VCaP (cell line): ENCODE data around the gene GNAL.
"Not testable (repeated sequence)": the region's sequence is repeated elsewhere in the genome, so short reads cannot be mapped to it uniquely, and the experiment has no call there.

ENCODE experiments used
- H3K27ac ChIP-seq: fragments of 450-650 bp; 2 replicates; pipeline ENCODE4 v1.5.1; 2017
- TF ChIP-seq, protein P1 (sequence below): fragments of 450-650 bp; conservative IDR thresholded peaks from 2 replicates; pipeline ENCODE4 v1.5.1; 2017; ENCODE audit warnings: mild to moderate bottlenecking, moderate library complexity

The GNAL gene

DNA sequence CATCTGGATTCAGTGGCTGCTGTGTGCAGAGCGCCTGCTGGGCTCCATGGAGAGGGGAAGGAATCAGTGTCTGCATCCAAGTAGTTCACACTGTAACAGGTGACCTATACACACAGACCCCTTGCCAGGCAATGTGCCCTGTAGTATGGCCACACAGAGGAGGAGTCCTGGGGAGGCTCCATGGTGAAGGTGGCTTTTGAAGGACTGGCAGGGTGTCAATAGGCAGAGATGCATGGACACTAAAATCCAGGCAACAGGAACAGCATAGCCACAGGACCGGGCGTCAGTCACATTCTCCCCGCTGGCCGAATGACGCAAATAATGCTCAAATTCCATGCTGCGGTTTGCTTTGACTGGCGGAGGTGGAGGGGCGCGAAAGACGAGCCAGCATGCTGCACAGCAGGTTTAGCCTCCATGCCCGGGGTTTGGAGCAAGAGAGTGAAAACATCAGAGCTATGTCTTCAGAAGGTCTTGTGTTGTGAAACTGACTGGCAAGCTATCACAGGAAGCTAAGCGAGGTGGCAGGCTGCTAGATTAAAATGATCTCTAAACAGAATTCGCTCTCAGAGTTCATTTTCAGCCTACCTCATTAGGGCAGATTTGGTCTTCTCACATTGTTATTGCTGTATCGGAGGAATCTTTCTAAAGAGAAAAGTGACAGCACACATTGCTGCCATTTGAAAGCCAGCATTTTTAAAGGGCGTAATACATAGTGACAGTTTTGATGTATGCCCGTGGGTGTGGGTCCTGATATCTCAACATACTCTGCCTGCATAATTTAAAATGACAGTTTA, 161.0 kb downstream of the GNAL start:
- peak overlapping the region; percentile 60; the same call in 1 of the 2 replicates for H3K27ac ChIP-seq
- TF ChIP-seq, protein P1, sequence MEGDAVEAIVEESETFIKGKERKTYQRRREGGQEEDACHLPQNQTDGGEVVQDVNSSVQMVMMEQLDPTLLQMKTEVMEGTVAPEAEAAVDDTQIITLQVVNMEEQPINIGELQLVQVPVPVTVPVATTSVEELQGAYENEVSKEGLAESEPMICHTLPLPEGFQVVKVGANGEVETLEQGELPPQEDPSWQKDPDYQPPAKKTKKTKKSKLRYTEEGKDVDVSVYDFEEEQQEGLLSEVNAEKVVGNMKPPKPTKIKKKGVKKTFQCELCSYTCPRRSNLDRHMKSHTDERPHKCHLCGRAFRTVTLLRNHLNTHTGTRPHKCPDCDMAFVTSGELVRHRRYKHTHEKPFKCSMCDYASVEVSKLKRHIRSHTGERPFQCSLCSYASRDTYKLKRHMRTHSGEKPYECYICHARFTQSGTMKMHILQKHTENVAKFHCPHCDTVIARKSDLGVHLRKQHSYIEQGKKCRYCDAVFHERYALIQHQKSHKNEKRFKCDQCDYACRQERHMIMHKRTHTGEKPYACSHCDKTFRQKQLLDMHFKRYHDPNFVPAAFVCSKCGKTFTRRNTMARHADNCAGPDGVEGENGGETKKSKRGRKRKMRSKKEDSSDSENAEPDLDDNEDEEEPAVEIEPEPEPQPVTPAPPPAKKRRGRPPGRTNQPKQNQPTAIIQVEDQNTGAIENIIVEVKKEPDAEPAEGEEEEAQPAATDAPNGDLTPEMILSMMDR: no peak

GRCh38 chr18:11850821-11851145, 161.7 kb downstream of the GNAL start:
- TF ChIP-seq, protein P1: no peak
- peak overlapping the region; percentile 60 for H3K27ac ChIP-seq

DNA sequence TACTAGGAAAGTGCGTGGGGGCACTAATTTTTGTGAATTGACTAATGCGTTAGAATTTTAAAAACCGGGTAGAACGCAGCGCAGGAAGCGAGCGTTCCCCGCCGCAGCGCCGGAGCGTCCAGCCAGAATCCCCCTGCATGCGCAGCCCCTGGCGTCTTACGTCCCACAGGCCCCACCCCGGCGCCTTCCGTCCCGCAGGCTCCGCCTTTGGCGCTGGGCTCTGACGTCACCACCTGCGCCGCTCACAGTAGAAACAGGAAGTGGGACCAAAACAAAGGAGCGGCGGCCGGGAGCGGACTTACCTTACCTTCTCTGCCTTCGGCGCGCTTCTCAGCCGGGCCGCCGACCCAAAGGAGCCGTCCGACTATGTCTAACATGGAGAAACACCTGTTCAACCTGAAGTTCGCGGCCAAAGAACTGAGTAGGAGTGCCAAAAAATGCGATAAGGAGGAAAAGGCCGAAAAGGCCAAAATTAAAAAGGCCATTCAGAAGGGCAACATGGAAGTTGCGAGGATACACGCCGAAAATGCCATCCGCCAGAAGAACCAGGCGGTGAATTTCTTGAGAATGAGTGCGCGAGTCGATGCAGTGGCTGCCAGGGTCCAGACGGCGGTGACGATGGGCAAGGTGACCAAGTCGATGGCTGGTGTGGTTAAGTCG, 162.2 kb downstream of the GNAL start, which contains the start of gene CHMP1B:
Gene CHMP1B (plus strand): TSS at position 268 of the 660 bp plus-strand sequence. CDS start 99 bp downstream, at position 367.
- TF ChIP-seq, protein P1: no peak
- peak within 1 kb of the TSS; percentile 60 for H3K27ac ChIP-seq

- peak overlapping the region; percentile 60 for H3K27ac ChIP-seq
- TF ChIP-seq, protein P1: no peak
Observed at GRCh38 chr18:11851806-11852337, 162.8 kb downstream of the GNAL start.

GRCh38 chr18:11854554-11854953, 165.5 kb downstream of the GNAL start:
- not testable (repeated sequence) for H3K27ac ChIP-seq

DNA sequence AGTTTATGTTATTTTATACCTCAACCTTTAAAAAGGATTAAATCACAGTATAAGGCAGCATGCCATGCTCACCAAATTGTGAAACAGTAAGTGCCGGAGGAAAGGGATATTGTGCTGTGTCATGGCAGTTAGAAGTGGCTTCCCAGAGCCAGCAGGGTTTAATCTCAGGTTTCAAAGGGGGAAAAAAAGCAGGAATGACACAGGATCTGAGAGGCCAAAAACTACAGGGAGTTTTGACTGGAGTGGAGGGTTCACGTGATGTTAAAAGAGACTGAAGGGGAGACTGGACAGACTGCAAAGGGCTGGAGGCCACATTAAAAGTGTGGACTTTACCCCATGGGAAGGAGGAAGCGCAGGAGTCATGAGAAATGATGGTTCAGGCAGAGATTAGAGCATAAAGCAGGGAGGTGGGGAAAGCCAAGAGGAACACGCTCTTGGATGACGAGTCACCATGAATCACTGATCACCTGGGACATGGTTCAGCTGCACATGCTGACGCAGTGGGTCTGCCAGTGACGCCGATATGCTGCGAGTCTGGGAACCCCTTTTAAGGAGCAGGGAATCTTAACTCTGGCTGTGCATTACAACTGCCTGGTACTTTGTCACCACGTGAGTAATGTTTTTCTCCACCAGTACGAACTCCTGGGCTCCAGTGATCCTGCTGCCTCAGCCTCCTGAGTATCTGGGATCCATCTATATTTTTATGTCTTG, 168.3 kb downstream of the GNAL start:
- H3K27ac ChIP-seq: no peak overlapping the region
- TF ChIP-seq, protein P1: no peak

DNA sequence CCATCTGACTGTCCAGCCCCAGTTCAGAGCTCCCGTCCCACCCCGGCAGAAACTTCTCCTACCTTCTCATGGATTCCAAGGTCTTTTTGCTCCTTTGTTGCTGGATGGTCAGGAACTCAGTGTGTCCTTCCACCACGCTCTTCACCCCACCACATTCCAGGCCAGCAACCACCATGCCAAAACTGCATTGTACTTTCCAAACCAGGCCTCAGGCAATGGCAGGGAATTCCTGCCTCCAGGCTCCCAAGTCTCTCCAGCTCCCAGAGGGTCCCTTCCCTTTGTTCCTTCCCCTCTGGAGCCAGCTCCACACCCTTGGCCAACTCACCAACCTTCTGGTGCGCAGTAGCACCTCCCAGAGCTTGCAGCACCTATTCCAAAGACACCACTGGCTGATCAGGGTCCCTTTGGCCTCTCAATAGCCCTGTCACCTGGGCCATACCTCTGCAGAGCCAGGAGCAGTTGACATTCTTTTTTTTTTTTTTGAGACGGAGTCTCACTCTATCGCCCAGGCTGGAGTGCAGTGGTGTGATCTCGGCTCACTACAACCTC, 170.3 kb downstream of the GNAL start:
- TF ChIP-seq, protein P1: no peak
- H3K27ac ChIP-seq: no peak overlapping the region
